Breast epithelium (tissue), 3 donors: Measurements from ENCODE around the gene CACNA1E.

Experiments
- CTCF ChIP-seq, 3 donors: fragments of 450-650 bp; IDR thresholded peaks; one replicate each; pipeline ENCODE4 v1.5.1; 2016 to 2017; ENCODE audit warnings: antibody characterized with exemption in 3 of 3, mild to moderate bottlenecking in 3 of 3, moderate library complexity in 3 of 3
- POLR2A ChIP-seq: fragments of 450-650 bp; IDR thresholded peaks from one replicate; pipeline ENCODE4 v1.6.1; 2016; ENCODE audit warnings: antibody characterized with exemption, mild to moderate bottlenecking, moderate library complexity
- POLR2AphosphoS5 ChIP-seq, 3 donors: sonication (generic); formaldehyde crosslinking; IDR thresholded peaks; one replicate each; pipeline ENCODE4 v1.6.1; 2017; ENCODE audit warnings: antibody characterized with exemption in 3 of 3

GRCh38 chr1:181541458-181541857 lies 58.1 kb downstream of the CACNA1E start:
- TF ChIP-seq CTCF (IDR thresholded peaks at IDR 0.05) = no peak
- TF ChIP-seq POLR2AphosphoS5 (IDR thresholded peaks at IDR 0.05) = no peak
- no peak for TF ChIP-seq POLR2A
